GM13976 (cell line): ENCODE measurements around the gene HTR3D.

Source experiments
- DNase-seq: peaks from one replicate; pipeline ENCODE4 v3.0.0; 2012; ENCODE audit warnings: low spot score
- CTCF ChIP-seq: IDR thresholded peaks from 2 replicates; pipeline ENCODE4 v1.5.1; 2012; ENCODE audit warnings: borderline replicate concordance, mild to moderate bottlenecking; ENCODE audit not compliant: insufficient read depth; ENCODE audit errors: extremely low read depth, missing control alignments, control extremely low read depth
- in situ Hi-C: fragments of 300-500 bp; cut with MboI; formaldehyde crosslinking; loops from one replicate; pipeline ENCODE4 v1.12.0; 2022; ENCODE audit warnings: low sequenced_read_pairs, mixed read lengths, inconsistent platforms; ENCODE audit not compliant: unreplicated experiment

HTR3D gene

DNA sequence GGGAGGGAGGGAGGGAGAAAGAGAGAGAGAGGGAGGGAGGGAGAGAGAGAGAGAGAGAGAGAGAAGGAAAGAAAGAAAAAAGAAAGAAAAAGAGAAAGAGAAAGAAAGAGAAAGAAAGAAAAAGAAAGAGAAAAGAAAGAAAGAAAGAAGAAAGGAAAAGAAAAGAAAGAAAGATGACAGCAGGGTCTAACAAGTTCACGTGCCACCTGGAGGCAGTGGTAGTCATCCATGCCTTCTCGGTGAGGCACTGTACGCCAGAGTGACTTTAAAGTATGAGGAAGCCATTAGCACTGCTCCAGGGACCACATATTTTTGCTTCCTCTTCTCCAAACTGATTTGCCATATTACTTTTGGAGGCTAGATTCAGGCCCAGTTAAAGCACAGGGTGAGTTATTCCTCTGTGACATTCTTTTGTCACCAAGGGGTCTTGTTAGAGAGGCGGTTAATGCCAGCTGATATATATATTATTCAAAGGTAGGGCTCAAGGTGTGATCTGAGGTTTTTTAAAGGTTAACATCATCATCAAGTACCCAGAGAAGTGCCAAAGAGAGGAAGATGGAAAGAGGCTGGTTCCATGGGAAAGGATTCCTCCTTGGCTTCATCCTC lies at the start of gene HTR3D:
Gene HTR3D, plus strand, starts transcription at position 556 of the 606 bp plus-strand sequence. Its CDS starts 0 bp downstream, at position 556.
- in situ Hi-C loops = no loop called here
- no peak for TF ChIP-seq CTCF
- DNase-seq = no peak

DNA sequence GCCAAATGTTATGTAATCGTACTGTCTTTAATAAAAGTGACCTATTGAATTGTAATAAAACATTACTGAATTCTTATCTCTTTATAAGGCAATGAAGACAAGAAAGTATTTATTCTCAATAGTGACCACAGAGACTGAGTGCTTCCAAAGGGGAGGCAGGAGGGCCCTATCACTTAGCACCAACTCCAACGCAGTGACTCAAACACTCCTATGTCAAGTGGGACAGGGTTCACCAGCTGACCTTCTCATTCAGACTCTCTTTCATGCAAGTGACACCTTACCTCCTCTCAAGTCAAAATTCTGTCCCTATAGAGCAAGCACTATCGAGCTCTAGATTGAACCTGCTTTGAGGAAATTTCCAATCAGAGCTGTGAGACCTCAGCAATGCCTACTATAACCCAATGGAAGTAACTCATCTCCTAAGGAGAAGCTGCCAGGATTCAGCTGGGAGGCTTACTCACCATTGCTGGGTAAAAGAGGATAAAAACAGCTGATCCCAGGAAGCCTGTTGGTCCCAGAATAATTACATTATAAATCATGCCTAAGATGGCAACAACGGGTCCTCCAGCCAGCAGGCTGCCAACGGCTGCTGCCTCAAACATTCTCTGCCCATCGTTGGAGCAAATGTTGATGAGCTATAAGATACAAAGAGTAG lies 49.4 kb upstream of the HTR3D start:
- in situ Hi-C loops = no loop called here

DNA sequence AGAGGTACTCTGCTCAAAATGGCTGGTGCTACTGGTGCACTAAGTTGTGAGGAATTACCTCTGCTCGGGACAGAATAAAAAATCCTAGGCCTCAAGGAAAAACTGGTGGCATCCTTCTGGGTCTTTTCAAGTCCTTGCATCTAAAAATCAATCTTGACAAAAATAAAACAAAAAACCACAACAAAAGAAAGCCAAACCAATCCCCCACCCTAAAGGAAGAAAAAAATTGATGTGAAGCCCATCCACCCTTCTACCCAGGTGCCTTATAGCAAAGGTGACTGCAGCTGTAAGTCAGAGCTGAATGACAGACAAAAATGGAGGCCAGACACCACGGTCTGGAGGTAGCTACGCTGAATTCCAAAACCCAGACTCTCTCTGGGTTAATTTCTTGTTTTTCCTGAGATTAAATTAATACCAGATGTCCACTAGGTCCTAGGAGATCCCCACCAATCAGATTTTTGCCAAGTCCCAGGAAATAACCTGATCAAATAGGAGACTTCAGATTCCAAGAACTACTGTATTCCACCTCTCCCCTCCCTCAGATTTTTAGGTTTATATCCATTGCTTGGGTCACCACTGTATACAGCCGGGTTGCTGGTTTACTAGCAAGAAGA lies 47.3 kb upstream of the HTR3D start:
- no peak for DNase-seq
- no peak for TF ChIP-seq CTCF
- in situ Hi-C loops = no loop called here

More for the DNA sequence above, 49.4 kb upstream of the HTR3D start:
- no peak for DNase-seq
- no peak for TF ChIP-seq CTCF

DNA sequence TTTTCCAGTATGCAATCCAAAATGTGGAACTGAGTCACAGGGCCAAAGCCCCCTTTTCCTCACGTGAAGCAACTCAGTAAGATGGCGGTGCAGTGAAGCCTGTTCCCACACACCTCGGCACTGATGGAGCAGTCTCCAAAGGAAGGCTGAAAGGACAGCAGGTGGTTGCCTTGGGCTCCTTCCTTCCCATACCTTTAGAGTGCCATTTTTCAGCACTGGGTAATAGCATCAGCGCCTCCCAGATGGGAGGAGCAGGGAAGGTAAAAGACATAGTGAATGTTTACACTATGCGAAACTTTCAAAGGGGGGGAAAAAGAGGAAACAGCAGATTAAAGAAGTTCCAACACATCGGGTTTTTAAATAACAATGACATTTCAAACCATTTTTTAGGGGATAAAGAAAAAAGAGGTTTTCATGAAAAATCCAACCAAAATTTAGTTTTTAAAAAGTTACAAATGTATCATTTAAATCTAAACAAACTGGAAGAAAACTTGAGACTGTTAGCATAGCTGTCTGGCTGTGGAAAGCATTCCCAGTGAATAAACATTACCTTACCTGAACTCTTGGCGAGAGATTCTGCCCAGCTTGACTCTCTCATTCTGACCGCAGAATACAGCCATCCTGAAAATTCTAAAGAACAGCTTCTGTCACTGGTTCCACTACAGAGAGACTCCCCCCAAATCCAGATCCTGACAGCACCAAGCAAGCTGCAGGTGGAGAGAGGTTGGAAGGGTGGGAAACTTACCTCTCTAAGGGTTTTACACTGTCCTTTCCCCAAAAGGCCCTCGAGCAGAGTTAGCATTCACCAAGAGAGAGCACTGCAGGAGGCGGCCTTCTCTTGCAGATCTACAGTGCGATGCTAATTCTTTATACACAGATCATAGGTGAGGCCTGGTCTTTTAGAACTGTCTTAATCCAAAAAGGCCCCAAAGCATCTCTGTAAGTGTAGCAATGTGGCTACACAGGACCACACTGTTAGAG lies 46.5 kb upstream of the HTR3D start:
- in situ Hi-C loops = no loop called here
- no peak for TF ChIP-seq CTCF
- no peak for DNase-seq

DNA sequence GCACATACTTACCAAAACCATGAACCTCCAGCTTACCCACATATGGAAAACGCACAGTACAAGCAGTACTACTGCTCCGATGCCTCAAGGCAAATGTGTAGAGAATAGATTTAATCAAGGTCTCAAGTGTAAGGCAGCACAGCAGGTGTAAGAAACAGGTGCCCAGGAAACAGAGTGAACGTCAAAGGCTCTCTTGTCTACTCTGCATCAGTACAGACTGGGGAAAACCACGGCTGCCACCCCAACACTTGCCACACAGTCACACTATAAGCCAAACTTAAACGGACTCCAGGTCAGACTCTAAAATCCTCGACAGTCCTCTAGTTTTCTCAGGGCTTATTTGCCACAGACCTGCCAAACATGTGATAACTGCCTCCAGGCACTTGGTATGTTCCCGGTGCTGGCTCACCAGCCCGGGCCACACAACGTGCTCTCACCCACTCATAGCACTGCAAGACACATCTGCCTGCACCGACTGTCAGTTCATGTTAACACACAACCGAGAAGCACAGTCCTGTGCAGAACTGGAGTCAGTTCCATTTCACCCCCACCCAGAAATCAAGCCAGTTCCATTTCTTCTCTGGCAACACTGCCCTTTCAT lies 44.4 kb upstream of the HTR3D start:
- no peak for DNase-seq
- in situ Hi-C loops = no loop called here
- TF ChIP-seq CTCF = no peak

DNA sequence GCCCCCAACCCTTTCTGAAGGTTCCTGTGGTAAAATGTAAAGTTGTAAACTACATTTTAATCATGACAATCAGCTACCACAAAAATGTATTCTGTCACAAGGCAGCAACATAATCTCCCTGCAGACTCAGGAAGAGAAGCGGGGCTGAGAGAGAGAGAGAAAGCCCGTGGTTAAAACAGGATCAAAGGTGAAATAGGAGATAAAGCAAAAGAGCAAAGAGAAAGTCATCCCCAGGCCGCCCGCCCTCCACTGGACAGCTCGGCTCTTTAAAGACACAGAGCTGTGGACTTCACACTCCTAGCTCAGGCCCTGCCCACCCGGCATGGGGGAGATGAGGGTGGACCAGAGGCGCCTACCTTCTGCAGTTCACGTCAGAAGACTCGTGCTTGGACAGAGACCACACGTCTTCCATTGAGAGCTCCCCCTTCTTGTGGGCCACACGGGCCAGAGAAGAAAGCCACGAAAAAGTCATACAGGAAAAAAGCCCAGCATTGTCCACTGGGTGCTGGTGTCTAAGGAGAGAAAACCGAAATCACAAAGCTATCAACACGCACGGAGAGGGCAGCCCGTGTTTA lies 43.2 kb upstream of the HTR3D start:
- no peak for TF ChIP-seq CTCF
- no peak for DNase-seq
- in situ Hi-C loops = no loop called here
